DOHH2 (cell line): ENCODE results near the gene JCHAIN.
"Not testable (repeated sequence)": the region's sequence is repeated elsewhere in the genome, so short reads cannot be mapped to it uniquely, and the experiment has no call there.

Experiments
- H3F3A ChIP-seq: fragments of 200-600 bp; sonication (generic), shearing (Covaris generic); 2 replicates; pipeline ENCODE4 v1.6.0; 2016; ENCODE audit warnings: antibody characterized with exemption, mild to moderate bottlenecking; ENCODE audit not compliant: control insufficient read depth, insufficient read depth
- H3K27ac ChIP-seq: fragments of 200-600 bp; sonication (generic); 2 replicates; pipeline ENCODE4 v1.5.1; 2014; ENCODE audit warnings: low read depth, mild to moderate bottlenecking, low read length, moderate library complexity
- H3K27me3 ChIP-seq: fragments of 200-600 bp; sonication (generic); 2 replicates; pipeline ENCODE4 v1.6.1; 2014; ENCODE audit warnings: mild to moderate bottlenecking, low read length, mixed read lengths; ENCODE audit not compliant: control insufficient read depth
- H3K36me3 ChIP-seq: fragments of 200-600 bp; sonication (generic); 2 replicates; pipeline ENCODE4 v1.6.1; 2014; ENCODE audit warnings: mild to moderate bottlenecking, low read length, moderate library complexity, mixed read lengths; ENCODE audit not compliant: control insufficient read depth
- H3K4me1 ChIP-seq: fragments of 200-600 bp; sonication (generic); 2 replicates; pipeline ENCODE4 v1.6.1; 2014; ENCODE audit warnings: mild to moderate bottlenecking, low read length, mixed read lengths; ENCODE audit not compliant: control insufficient read depth
- H3K4me2 ChIP-seq: fragments of 200-600 bp; sonication (generic); 2 replicates; pipeline ENCODE4 v1.6.0; 2014; ENCODE audit warnings: mild to moderate bottlenecking, low read length, moderate library complexity
- H3K4me3 ChIP-seq: fragments of 200-600 bp; sonication (generic); 2 replicates; pipeline ENCODE4 v1.5.1; 2014; ENCODE audit warnings: mild to moderate bottlenecking, low read length, mixed read lengths
- H3K79me2 ChIP-seq: fragments of 200-600 bp; sonication (generic); 2 replicates; pipeline ENCODE4 v1.6.1; 2014; ENCODE audit warnings: mild to moderate bottlenecking, low read length, mixed read lengths; ENCODE audit not compliant: control insufficient read depth
- H3K9me2 ChIP-seq: fragments of 200-600 bp; sonication (generic); replicated peaks from 2 replicates; pipeline ENCODE4 v1.6.1; 2014; ENCODE audit warnings: mild to moderate bottlenecking, low read length, mixed read lengths; ENCODE audit not compliant: control insufficient read depth
- H3K9me3 ChIP-seq: fragments of 200-600 bp; sonication (generic); 2 replicates; pipeline ENCODE4 v1.6.1; 2014; ENCODE audit warnings: antibody characterized with exemption, low read length, mixed read lengths; ENCODE audit not compliant: control insufficient read depth, insufficient read depth
- H4K20me1 ChIP-seq: fragments of 200-600 bp; sonication (generic); 2 replicates; pipeline ENCODE4 v1.6.0; 2014; ENCODE audit warnings: low read depth, mild to moderate bottlenecking, antibody characterized with exemption, low read length, moderate library complexity; ENCODE audit not compliant: control insufficient read depth, insufficient read depth
- CTCF ChIP-seq: fragments of 200-600 bp; sonication (generic); IDR thresholded peaks from one replicate; pipeline ENCODE4 v1.5.1; 2014; ENCODE audit warnings: antibody characterized with exemption, mild to moderate bottlenecking, low read depth, low read length; ENCODE audit not compliant: poor library complexity, severe bottlenecking
- EZH2phosphoT487 ChIP-seq: fragments of 200-600 bp; sonication (generic); IDR thresholded peaks from 2 replicates; pipeline ENCODE4 v1.6.1; 2017; ENCODE audit warnings: borderline replicate concordance, mild to moderate bottlenecking, antibody characterized with exemption, low read length, moderate library complexity, mixed read lengths

JCHAIN gene

DNA sequence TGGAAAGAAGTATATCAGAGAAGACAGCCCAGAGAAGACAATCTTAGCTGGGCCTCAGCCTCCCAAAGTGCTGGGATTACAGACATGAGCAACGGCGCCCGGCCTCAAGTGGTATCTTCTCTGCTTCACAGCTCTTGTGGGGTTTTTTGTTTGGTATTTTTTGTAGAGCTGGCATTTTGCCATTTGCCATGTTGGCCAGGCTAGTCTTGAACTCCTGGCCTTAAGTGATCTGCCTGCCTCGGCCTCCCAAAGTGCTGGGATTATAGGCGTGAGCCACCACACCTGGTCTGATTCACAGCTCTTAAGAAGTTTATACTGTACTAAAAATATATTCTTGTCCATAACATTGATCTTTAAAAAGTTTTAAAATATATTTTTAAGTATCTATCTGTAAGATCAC lies 34.4 kb upstream of the JCHAIN start:
- H3F3A ChIP-seq = peaks cover 41% of the 10 kb centered on the region
- no peak overlapping the region for H3K27ac ChIP-seq
- H3K4me2 ChIP-seq = no peak overlapping the region
- no peak overlapping the region for H3K4me3 ChIP-seq
- H3K9me3 ChIP-seq = no peaks in the 10 kb centered on the region
- H3K36me3 ChIP-seq = peaks cover 3% of the 10 kb centered on the region; the same call in 1 of the 2 replicates
- no peaks in the 10 kb centered on the region for H3K9me2 ChIP-seq
- no peaks in the 10 kb centered on the region for H4K20me1 ChIP-seq
- H3K27me3 ChIP-seq = no peaks in the 10 kb centered on the region
- peaks cover 35% of the 10 kb centered on the region for H3K4me1 ChIP-seq
- H3K79me2 ChIP-seq = peaks cover 12% of the 10 kb centered on the region
- TF ChIP-seq EZH2phosphoT487 (no peak), CTCF (no peak)

- H3K27ac ChIP-seq, H3K36me3 ChIP-seq, H3K9me3 ChIP-seq, H4K20me1 ChIP-seq, H3K27me3 ChIP-seq, H3K4me2 ChIP-seq, H3K9me2 ChIP-seq, H3K4me3 ChIP-seq: not testable (repeated sequence)
- peaks cover 12% of the 10 kb centered on the region for H3K79me2 ChIP-seq
- peaks cover 39% of the 10 kb centered on the region for H3F3A ChIP-seq
- H3K4me1 ChIP-seq = peaks cover 28% of the 10 kb centered on the region
Observed at GRCh38 chr4:70698435-70698834, 32.1 kb upstream of the JCHAIN start.

DNA sequence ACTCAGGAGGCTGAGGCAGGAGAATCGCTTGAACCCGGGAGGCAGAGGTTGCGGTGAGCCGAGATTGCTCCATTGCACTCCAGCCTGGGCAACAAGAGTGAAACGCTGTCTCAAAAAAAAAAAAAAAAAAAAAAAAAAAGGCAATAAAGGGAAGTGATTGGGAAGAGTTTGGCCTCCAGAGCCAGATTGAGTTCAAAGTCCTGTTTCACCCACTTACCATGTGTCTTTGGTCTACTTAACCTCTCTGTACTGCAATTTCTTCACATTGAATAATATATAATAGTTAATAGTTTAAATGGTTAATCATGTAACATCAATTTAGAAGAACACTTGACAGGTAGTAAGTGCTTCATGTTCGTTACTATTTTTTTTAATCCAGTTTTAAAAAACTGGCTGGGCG lies 28.3 kb upstream of the JCHAIN start:
- Histone ChIP-seq H3K4me1 (peaks cover 30% of the 10 kb centered on the region), H3F3A (peaks cover 42% of the 10 kb centered on the region), H3K79me2 (peaks cover 47% of the 10 kb centered on the region), H4K20me1 (peaks cover 17% of the 10 kb centered on the region), H3K36me3 (peaks cover 38% of the 10 kb centered on the region)
- not testable (repeated sequence) for H3K9me3 ChIP-seq, H3K9me2 ChIP-seq, H3K27me3 ChIP-seq, H3K4me2 ChIP-seq, H3K4me3 ChIP-seq, H3K27ac ChIP-seq

DNA sequence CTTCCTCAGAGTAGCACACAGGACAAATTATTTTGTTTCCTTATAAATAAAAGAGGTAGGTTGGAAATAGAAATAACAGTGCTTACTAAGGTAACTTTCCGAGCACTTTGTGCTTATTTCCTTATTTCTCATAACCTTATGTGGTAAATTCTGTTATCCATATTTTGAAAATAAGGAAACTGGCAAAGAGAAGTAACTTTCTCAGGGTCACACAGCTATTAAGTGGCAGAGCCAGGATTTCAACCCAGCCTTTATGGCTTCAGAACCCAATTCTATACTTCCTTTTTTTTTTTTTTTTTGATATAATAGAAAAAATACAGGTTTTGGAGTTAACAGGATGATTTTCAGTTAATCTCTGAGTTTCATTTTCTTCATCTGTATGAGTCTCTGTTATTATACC lies 25.4 kb upstream of the JCHAIN start:
- Histone ChIP-seq H3K27ac (no peak overlapping the region), H3K27me3 (no peaks in the 10 kb centered on the region), H3K9me3 (no peaks in the 10 kb centered on the region), H3F3A (peaks cover 24% of the 10 kb centered on the region), H3K9me2 (no peaks in the 10 kb centered on the region), H3K36me3 (peaks cover 51% of the 10 kb centered on the region), H3K4me3 (peak overlapping the region; percentile 98), H3K4me1 (peaks cover 41% of the 10 kb centered on the region), H3K79me2 (peaks cover 74% of the 10 kb centered on the region), H3K4me2 (peak overlapping the region; percentile 95), H4K20me1 (peaks cover 28% of the 10 kb centered on the region)
- TF ChIP-seq EZH2phosphoT487 (no peak), CTCF (no peak)
